H1 (cell line): ENCODE measurements around the gene P3H1. TPM values are rescaled to one million over a fixed set of nuclear protein-coding genes. Genes with fewer than 3 reads are reported as not detected.

ENCODE experiments used
- CTCF ChIA-PET: fragments of 300-600 bp; sonication (Branson Sonifier 250); formaldehyde crosslinking; loops from one replicate; lab custom pipeline; 2021; ENCODE audit not compliant: partially characterized antibody; lab: Charles Lee
- POLR2A ChIA-PET: fragments of 300-600 bp; sonication (Branson Sonifier 250); formaldehyde crosslinking; loops from one replicate; lab custom pipeline; 2021; ENCODE audit warnings: inconsistent platforms; ENCODE audit not compliant: partially characterized antibody; lab: Charles Lee
- DNase-seq, 2 experiments: peaks; one replicate each; pipeline versions ENCODE4 v3.0.0 to v3.0.0-alpha.2; 2010 to 2022; ENCODE audit warnings: low spot score in 2 of 2, low read depth in 1 of 2, mixed read lengths in 1 of 2
- FAIRE-seq: peaks from 2 replicates; lab custom pipeline; 2011; peaks lifted over from hg19 to GRCh38; lab: Jason Lieb, UNC
- H2AFZ ChIP-seq: 2 replicates; pipeline ENCODE4 v1.8.1; 2012; ENCODE audit warnings: low read length, inconsistent platforms
- H2AK5ac ChIP-seq: 2 replicates; pipeline ENCODE4 v1.6.1; 2013; ENCODE audit warnings: low read depth, low read length
- H2BK120ac ChIP-seq: replicated peaks from 2 replicates; pipeline ENCODE3; 2013; ENCODE audit warnings: low read depth, low read length, inconsistent platforms
- H2BK12ac ChIP-seq: 2 replicates; pipeline ENCODE4 v1.6.1; 2013; ENCODE audit warnings: low read depth, low read length
- H2BK15ac ChIP-seq: 2 replicates; pipeline ENCODE4 v1.6.1; 2013; ENCODE audit warnings: low read length
- H2BK20ac ChIP-seq: 2 replicates; pipeline ENCODE4 v1.6.1; 2013; ENCODE audit warnings: low read length
- H2BK5ac ChIP-seq: 2 replicates; pipeline ENCODE4 v1.6.1; 2013; ENCODE audit warnings: low read depth, low read length
- H3K14ac ChIP-seq: 2 replicates; pipeline ENCODE4 v1.6.1; 2013; ENCODE audit warnings: inconsistent platforms; ENCODE audit not compliant: insufficient read length
- H3K18ac ChIP-seq: 2 replicates; pipeline ENCODE4 v1.6.1; 2013; ENCODE audit warnings: low read length; ENCODE audit errors: extremely low read depth
- H3K23ac ChIP-seq: 2 replicates; pipeline ENCODE4 v1.6.1; 2013; ENCODE audit warnings: inconsistent platforms; ENCODE audit not compliant: insufficient read length
- H3K23me2 ChIP-seq: 2 replicates; pipeline ENCODE4 v1.6.1; 2013; ENCODE audit warnings: low read depth, low read length
- H3K27ac ChIP-seq: 2 replicates; pipeline ENCODE4 v1.6.1; 2011; ENCODE audit warnings: low read depth, low read length, inconsistent platforms
- H3K27me3 ChIP-seq, 4 experiments: replicated peaks in 1 of 4; 1 replicate in 1 of 4; 2 replicates in 3 of 4; pipeline versions ENCODE4 v1.6.1 to v1.8.1; 2011 to 2013; ENCODE audit warnings: low read length in 3 of 4, mild to moderate bottlenecking in 3 of 4, inconsistent platforms in 2 of 4, mixed read lengths in 2 of 4, moderate library complexity in 1 of 4; ENCODE audit not compliant: control insufficient read depth in 3 of 4, insufficient read depth in 3 of 4; ENCODE audit errors: extremely low read depth in 1 of 4
- H3K36me3 ChIP-seq, 4 experiments: 2 replicates each; pipeline versions ENCODE4 v1.6.1 to v1.8.1; 2011 to 2013; ENCODE audit warnings: mild to moderate bottlenecking in 4 of 4, low read length in 3 of 4, moderate library complexity in 2 of 4, control low read depth in 1 of 4, inconsistent platforms in 1 of 4; ENCODE audit not compliant: insufficient read depth in 4 of 4, control insufficient read depth in 2 of 4
- H3K4ac ChIP-seq: replicated peaks from 2 replicates; pipeline ENCODE3; 2013; ENCODE audit warnings: low read length, low read depth, mixed read lengths, inconsistent platforms; ENCODE audit not compliant: insufficient read length
- H3K4me1 ChIP-seq, 4 experiments: replicated peaks in 1 of 4; 1 replicate in 1 of 4; 2 replicates in 3 of 4; pipeline versions ENCODE4 v1.6.1 to v1.8.1; 2011 to 2013; ENCODE audit warnings: low read length in 3 of 4, inconsistent platforms in 2 of 4, mixed read lengths in 1 of 4; ENCODE audit not compliant: insufficient read depth in 4 of 4, control insufficient read depth in 3 of 4
- H3K4me2 ChIP-seq, 2 experiments: 2 replicates each; pipeline versions ENCODE4 v1.6.1 to v1.8.1; 2011 to 2013; ENCODE audit warnings: low read depth in 2 of 2, low read length in 2 of 2, control low read depth in 1 of 2, inconsistent platforms in 1 of 2, mild to moderate bottlenecking in 1 of 2; ENCODE audit not compliant: insufficient read depth in 1 of 2
- H3K4me3 ChIP-seq, 4 experiments: fragments of 200-600, 300-600 bp in 1 of 4; sonication (generic), shearing (Covaris generic), sonication (Bioruptor Twin) in 1 of 4; 2 replicates each; pipeline versions ENCODE4 v1.5.1 to v1.8.1; 2011 to 2016; ENCODE audit warnings: low read length in 4 of 4, low read depth in 3 of 4, control low read depth in 2 of 4, inconsistent platforms in 2 of 4, mild to moderate bottlenecking in 2 of 4, mixed read lengths in 1 of 4, moderate library complexity in 1 of 4; ENCODE audit not compliant: insufficient read depth in 2 of 4; ENCODE audit errors: extremely low read depth in 1 of 4
- H3K56ac ChIP-seq: replicated peaks from 2 replicates; pipeline ENCODE3; 2013; ENCODE audit warnings: low read depth, mild to moderate bottlenecking, mixed read lengths, low read length, inconsistent platforms; ENCODE audit not compliant: insufficient read length
- H3K79me1 ChIP-seq: 2 replicates; pipeline ENCODE4 v1.6.1; 2013; ENCODE audit warnings: low read depth, low read length, control low read depth
- H3K79me2 ChIP-seq, 2 experiments: 2 replicates each; pipeline versions ENCODE4 v1.6.1 to v1.8.1; 2012 to 2013; ENCODE audit warnings: low read length in 2 of 2, mild to moderate bottlenecking in 2 of 2, inconsistent platforms in 1 of 2; ENCODE audit not compliant: insufficient read depth in 2 of 2, control insufficient read depth in 1 of 2
- H3K9ac ChIP-seq, 4 experiments: replicated peaks in 1 of 4; 1 replicate in 1 of 4; 2 replicates in 3 of 4; pipeline versions ENCODE4 v1.6.1 to v1.8.1; 2011 to 2013; ENCODE audit warnings: low read depth in 3 of 4, low read length in 3 of 4, control low read depth in 2 of 4, mild to moderate bottlenecking in 2 of 4, moderate library complexity in 2 of 4, inconsistent platforms in 1 of 4; ENCODE audit errors: extremely low read depth in 1 of 4
- H3K9me3 ChIP-seq, 2 experiments: 2 replicates each; pipeline versions ENCODE4 v1.6.1 to v1.8.1; 2012 to 2013; ENCODE audit warnings: mild to moderate bottlenecking in 2 of 2, moderate library complexity in 2 of 2, control low read depth in 1 of 2, inconsistent platforms in 1 of 2, low read depth in 1 of 2, low read length in 1 of 2, mixed read lengths in 1 of 2; ENCODE audit not compliant: insufficient read depth in 2 of 2
- H4K20me1 ChIP-seq, 2 experiments: replicated peaks in 1 of 2; 2 replicates each; pipeline versions ENCODE3 to v1.8.1; 2011 to 2013; ENCODE audit warnings: inconsistent platforms in 2 of 2, low read length in 2 of 2, mild to moderate bottlenecking in 1 of 2; ENCODE audit not compliant: insufficient read depth in 2 of 2, control insufficient read depth in 1 of 2
- H4K5ac ChIP-seq: 2 replicates; pipeline ENCODE4 v1.6.1; 2013; ENCODE audit warnings: low read length, low read depth, mixed read lengths, inconsistent platforms; ENCODE audit not compliant: insufficient read length
- H4K8ac ChIP-seq: 2 replicates; pipeline ENCODE4 v1.8.0; 2013; ENCODE audit warnings: mild to moderate bottlenecking, moderate library complexity, low read length, inconsistent platforms; ENCODE audit not compliant: insufficient read depth; ENCODE audit errors: extremely low read depth
- H4K91ac ChIP-seq: replicated peaks from 2 replicates; pipeline ENCODE3; 2013; ENCODE audit warnings: low read length, mixed read lengths, inconsistent platforms; ENCODE audit not compliant: insufficient read length
- BCL11A ChIP-seq, 2 experiments: IDR thresholded peaks; one replicate each; pipeline ENCODE4 v1.6.1; 2011; ENCODE audit warnings: low read depth in 2 of 2, low read length in 2 of 2, mild to moderate bottlenecking in 2 of 2
- BRCA1 ChIP-seq: IDR thresholded peaks from 2 replicates; pipeline ENCODE4 v1.6.1; 2012; ENCODE audit warnings: low read depth, low read length, improper control_type of control experiment
- CHD1 ChIP-seq: IDR thresholded peaks from 2 replicates; pipeline ENCODE4 v1.6.1; 2012; ENCODE audit warnings: low read depth, low read length, improper control_type of control experiment
- CHD2 ChIP-seq: IDR thresholded peaks from 2 replicates; pipeline ENCODE4 v1.6.1; 2012; ENCODE audit warnings: low read length, improper control_type of control experiment
- CTBP2 ChIP-seq: IDR thresholded peaks from 2 replicates; pipeline ENCODE4 v1.7.0; 2011; ENCODE audit warnings: borderline replicate concordance, mild to moderate bottlenecking, moderate library complexity, mixed read lengths, low read length; ENCODE audit not compliant: insufficient read depth, insufficient read length
- EP300 ChIP-seq, 2 experiments: IDR thresholded peaks; 1 replicate in 1 of 2; 2 replicates in 1 of 2; pipeline ENCODE4 v1.6.1; 2011 to 2012; ENCODE audit warnings: low read depth in 2 of 2, low read length in 2 of 2, mild to moderate bottlenecking in 2 of 2, borderline replicate concordance in 1 of 2, inconsistent platforms in 1 of 2, moderate library complexity in 1 of 2
- HDAC6 ChIP-seq: IDR thresholded peaks from one replicate; pipeline ENCODE4 v1.7.1; 2012; ENCODE audit warnings: low read depth, mild to moderate bottlenecking, inconsistent platforms, low read length, moderate library complexity
- KDM4A ChIP-seq: IDR thresholded peaks from one replicate; pipeline ENCODE4 v1.7.1; 2012; ENCODE audit warnings: low read depth, mild to moderate bottlenecking, moderate library complexity, low read length, inconsistent platforms; ENCODE audit not compliant: severe bottlenecking
- MAFK ChIP-seq: IDR thresholded peaks from 2 replicates; pipeline ENCODE4 v1.6.1; 2012; ENCODE audit warnings: low read depth, mild to moderate bottlenecking, improper control_type of control experiment, low read length
- PHF8 ChIP-seq: fragments of 200-600 bp; sonication (generic); conservative IDR thresholded peaks from 2 replicates; pipeline ENCODE4 v1.7.1; 2012; ENCODE audit warnings: low read depth, mild to moderate bottlenecking, inconsistent platforms, low read length, moderate library complexity
- SIN3A ChIP-seq, 2 experiments: IDR thresholded peaks in 1 of 2; conservative IDR thresholded peaks in 1 of 2; 2 replicates each; pipeline ENCODE4 v1.6.1; 2011 to 2012; ENCODE audit warnings: low read length in 2 of 2, improper control_type of control experiment in 1 of 2, low read depth in 1 of 2, mild to moderate bottlenecking in 1 of 2
- SP1 ChIP-seq: IDR thresholded peaks from 2 replicates; pipeline ENCODE4 v1.6.1; 2011; ENCODE audit warnings: low read depth, low read length
- SUZ12 ChIP-seq: fragments of 200-600 bp; sonication (generic); IDR thresholded peaks from 2 replicates; pipeline ENCODE4 v1.6.1; 2012; ENCODE audit warnings: mild to moderate bottlenecking, inconsistent platforms, low read length, moderate library complexity, mixed read lengths
- TAF1 ChIP-seq: IDR thresholded peaks from 2 replicates; pipeline ENCODE4 v1.6.1; 2011; ENCODE audit warnings: mild to moderate bottlenecking, low read depth, low read length
- WGBS, 2 experiments: shearing (Covaris generic) in 1 of 2; methylation state at CpG; one replicate each; pipeline versions ENCODE4 v1.1.6 to v1.1.7; 2013 to 2015; ENCODE audit warnings: low lambda C conversion rate in 2 of 2, mixed read lengths in 2 of 2, inconsistent platforms in 1 of 2, low coverage in 1 of 2, missing lambda C conversion rate in 1 of 2; ENCODE audit not compliant: insufficient replicate concordance in 2 of 2, insufficient coverage in 1 of 2, insufficient read length in 1 of 2; ENCODE audit errors: extremely low coverage in 1 of 2, missing lambda C conversion rate in 1 of 2; 5-methylcytosine and 5-hydroxymethylcytosine counted together
- polyA plus RNA-seq, 7 experiments: library from polyadenylated mRNA; depleted of rRNA in 3 of 7; stranded (reverse) in 5 of 7; unstranded in 2 of 7; fragments of >200 nt in 5 of 7; fragments of 200-250 nt in 2 of 7; gene quantifications; 1 replicate in 5 of 7; 2 replicates in 1 of 7; 4 replicates in 1 of 7; pipeline versions ENCODE4 v1.2.1 to v1.2.3, GENCODE V29; 2011 to 2013; ENCODE audit warnings: missing spikeins in 2 of 7, mixed read lengths in 2 of 7
- total RNA-seq: library from RNA; stranded (reverse); fragmentation: NEBNext Ultra II Directional; extraction: Animal tissue kit (Norgen Biotek cat#: 25700); gene quantifications from 2 replicates; pipeline ENCODE4 v1.2.1, GENCODE V29; 2021

Gene P3H1
- total and polyA plus RNA-seq, 2 of the 8 experiments (the other 6 are each of a cell fraction or from before 2014, with no cell fraction given): 58.4 to 87.5 TPM

DNA sequence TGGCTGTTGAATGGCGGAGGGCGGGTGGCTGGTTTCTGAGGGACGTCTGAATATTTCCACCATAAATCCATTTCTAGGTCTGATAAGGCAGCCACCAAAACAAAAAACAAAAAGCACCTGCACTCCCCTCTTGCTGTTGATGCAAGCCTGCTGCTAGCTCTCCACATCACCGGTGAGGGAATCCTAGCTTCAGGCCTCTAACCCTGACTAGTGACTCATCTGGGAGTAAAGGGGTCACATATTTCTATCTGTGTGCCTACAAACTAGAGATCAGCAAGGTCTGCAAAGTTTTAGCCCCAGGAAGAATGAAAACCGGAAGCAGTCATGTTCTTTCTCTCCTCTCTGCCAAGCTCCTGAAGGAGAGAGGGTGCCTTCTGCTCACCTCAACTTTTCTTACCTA, 39.8 kb upstream of the P3H1 start:
- Histone ChIP-seq H3K4me3 (no peak overlapping the region), H3K23me2 (no peaks in the 10 kb centered on the region), H2AFZ (no peak overlapping the region), H3K79me2 (no peaks in the 10 kb centered on the region), H3K14ac (no peak overlapping the region), H3K18ac (no peak overlapping the region), H3K79me1 (no peaks in the 10 kb centered on the region), H2BK12ac (no peak overlapping the region), H3K56ac (no peak overlapping the region), H2BK20ac (no peak overlapping the region), H2BK120ac (no peak overlapping the region), H4K20me1 (no peaks in the 10 kb centered on the region), H3K4me2 (no peak overlapping the region), H3K9me3 (peaks cover 9 to 11% of the 10 kb centered on the region in 2 experiments), H4K5ac (no peak overlapping the region), H3K4ac (no peak overlapping the region), H3K9ac (no peak overlapping the region), H3K23ac (no peak overlapping the region), H2BK5ac (no peak overlapping the region), H3K27ac (no peak overlapping the region), H4K8ac (no peak overlapping the region), H3K36me3 (peaks cover 0 to 12% (median 2%) of the 10 kb centered on the region in 4 experiments; a peak in 4 of 8 replicates), H3K27me3 (no peaks in the 10 kb centered on the region), H2BK15ac (no peak overlapping the region), H4K91ac (no peak overlapping the region), H2AK5ac (no peak overlapping the region), H3K4me1 (no peaks in the 10 kb centered on the region)
- DNase-seq (no peak), FAIRE-seq (no peak)
- POLR2A ChIA-PET: interaction anchor here (2.7 kb wide), 1 partner anchor 10 kb away, joined by 12 read pairs; the partner anchor contains the start of gene ERMAP
- 89% methylated on average over 5 of the region's 5 CpGs; no CpG with 5 or more reads in 1 of the 2 experiments for WGBS, 2 experiments
- CTCF ChIA-PET: interaction anchor here (0.6 kb wide), 2 partner anchors 34 to 262 kb away, joined by 3 to 5 read pairs; no protein-coding TSS in a partner anchor
- TF ChIP-seq PHF8: no peak
- TF ChIP-seq CHD1: no peak
- TF ChIP-seq CTBP2: no peak
- TF ChIP-seq SUZ12: no peak
- TF ChIP-seq EP300 (IDR thresholded peaks at IDR 0.05; ENCODE audit: borderline replicate concordance in 1 of 2, low read depth in 2 of 2, low read length in 2 of 2): no peak
- TF ChIP-seq TAF1: no peak
- TF ChIP-seq CHD2: no peak
- no peak for TF ChIP-seq KDM4A
- no peak for TF ChIP-seq SP1
- no peak for TF ChIP-seq SIN3A (conservative IDR thresholded peaks at IDR 0.05 in 1 of 2, IDR thresholded peaks at IDR 0.05 in 1 of 2; ENCODE audit: low read depth in 1 of 2, low read length in 2 of 2)
- no peak for TF ChIP-seq MAFK
- no peak for TF ChIP-seq BRCA1
- TF ChIP-seq BCL11A (IDR thresholded peaks at IDR 0.05; ENCODE audit: low read depth in 2 of 2, low read length in 2 of 2): no peak
- TF ChIP-seq HDAC6: no peak
